Measurements from ENCODE around the gene SKP2.

DNA sequence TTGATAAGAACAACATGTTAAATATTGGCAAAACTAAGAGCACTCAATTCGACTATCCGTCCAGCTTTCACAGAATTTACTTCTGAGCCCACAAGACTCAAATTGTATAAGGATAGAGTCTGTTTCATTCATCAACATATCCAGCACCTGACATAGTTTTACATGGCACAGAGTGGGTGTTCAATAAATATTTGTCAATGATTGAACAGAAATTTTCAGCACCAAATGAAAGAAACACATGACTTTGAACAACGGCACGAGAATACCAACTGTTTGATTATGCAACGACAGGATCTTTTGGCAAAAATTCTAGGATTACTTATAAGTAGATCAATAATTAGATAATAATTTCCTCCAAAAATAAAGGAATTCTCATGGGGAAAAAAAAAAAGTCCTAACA lies 41.8 kb downstream of the SKP2 start:
- TF ChIP-seq, protein P1, sequence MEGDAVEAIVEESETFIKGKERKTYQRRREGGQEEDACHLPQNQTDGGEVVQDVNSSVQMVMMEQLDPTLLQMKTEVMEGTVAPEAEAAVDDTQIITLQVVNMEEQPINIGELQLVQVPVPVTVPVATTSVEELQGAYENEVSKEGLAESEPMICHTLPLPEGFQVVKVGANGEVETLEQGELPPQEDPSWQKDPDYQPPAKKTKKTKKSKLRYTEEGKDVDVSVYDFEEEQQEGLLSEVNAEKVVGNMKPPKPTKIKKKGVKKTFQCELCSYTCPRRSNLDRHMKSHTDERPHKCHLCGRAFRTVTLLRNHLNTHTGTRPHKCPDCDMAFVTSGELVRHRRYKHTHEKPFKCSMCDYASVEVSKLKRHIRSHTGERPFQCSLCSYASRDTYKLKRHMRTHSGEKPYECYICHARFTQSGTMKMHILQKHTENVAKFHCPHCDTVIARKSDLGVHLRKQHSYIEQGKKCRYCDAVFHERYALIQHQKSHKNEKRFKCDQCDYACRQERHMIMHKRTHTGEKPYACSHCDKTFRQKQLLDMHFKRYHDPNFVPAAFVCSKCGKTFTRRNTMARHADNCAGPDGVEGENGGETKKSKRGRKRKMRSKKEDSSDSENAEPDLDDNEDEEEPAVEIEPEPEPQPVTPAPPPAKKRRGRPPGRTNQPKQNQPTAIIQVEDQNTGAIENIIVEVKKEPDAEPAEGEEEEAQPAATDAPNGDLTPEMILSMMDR (IDR thresholded peaks at IDR 0.05), result no peak
- TF ChIP-seq POLR2A (IDR thresholded peaks at IDR 0.05), result no peak

Data from testis (tissue), 2 donors.